GM19025 (cell line): ENCODE measurements around the gene PTEN.

ENCODE experiments used
- ATAC-seq: cut with Tn5 transposase; IDR thresholded peaks from one replicate; pipeline ENCODE4 v1.9.1; 2021; ENCODE audit warnings: mild to moderate bottlenecking, low read depth, moderate library complexity; ENCODE audit not compliant: unreplicated experiment

The PTEN gene

DNA sequence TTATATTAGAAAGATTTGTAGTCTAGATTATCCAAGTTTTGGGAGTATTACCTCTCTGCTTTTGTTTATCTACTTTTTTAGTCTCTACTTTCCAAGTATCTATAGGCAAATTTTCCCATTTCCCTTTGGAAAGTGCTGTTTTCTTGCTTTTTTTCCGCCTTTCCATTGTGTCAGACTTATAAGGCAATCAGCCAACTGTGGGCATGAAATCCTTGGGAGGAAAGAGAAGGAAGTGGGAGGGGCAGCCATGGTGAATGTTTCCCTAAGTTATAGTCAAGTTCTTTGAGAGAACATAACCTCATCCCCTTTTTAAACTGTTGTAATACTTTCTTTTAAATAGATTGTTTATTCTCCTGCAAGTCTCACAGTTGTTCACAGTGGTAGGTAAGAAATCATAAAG is 52.6 kb downstream of the PTEN start:
- ATAC-seq = no peak

DNA sequence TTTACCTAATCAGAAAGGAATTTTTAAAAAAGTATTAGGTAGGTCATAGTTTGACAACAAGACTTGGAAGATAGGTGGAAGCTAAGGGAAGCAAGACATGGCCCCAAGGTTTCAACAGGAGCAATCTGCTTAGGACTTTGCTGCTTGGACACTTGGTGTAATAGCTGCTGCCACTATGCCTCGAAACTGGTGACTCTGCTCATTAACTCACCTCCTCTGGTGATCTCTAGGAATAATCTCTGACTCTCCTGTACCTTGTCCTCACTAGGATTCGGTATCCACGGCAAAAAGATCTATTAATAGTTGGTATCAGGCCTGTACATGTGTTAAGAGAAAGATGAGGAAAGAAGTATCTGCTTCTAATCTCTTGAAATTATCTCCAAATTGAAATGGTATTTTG is 53.1 kb downstream of the PTEN start:
- no peak for ATAC-seq

DNA sequence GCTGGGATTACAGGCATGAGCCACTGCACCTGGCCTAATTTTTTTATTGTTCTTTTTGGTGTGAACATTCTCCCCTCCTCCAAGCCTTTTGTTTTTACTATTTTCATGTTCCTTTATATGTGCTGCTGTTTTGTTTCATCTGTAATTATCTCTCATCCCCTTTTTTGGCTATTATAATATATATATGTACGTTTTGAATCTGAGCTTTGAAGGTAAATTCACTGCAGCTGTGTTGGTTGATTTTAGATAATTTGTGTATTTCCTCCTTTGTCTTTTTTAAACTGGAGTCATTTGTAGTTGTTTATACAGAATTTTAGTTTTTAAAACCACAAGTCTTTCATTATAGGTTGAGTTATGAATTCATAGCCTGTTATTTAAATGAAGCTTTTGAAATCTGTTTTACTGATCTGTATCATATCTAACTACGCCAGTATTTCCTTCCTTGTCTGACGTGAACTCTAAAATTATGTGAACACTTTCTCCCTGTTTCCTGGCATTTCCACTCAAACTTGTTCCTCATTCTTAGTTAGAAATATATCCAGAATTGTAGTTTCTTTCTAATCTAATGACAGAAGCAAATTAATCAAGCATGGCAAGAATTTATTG is 54.9 kb downstream of the PTEN start:
- no peak for ATAC-seq

DNA sequence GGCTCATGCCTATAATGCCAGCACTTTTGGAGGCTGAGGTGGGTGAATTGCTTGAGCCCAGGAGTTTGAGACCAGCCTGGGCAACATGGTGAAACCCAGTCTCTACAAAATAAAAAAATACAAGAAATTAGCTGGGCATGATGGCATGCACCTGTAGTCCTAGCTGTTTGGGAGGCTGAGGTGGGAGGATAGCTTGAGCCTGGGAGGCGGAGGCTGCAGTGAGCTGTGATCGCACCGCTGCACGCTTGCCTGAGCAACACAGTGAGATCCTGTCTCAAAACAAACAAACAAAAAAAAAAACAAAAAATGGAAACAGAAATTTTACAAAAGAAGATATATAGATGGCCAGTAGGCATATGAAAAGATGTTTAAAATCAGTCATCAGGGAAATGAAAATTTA is 57.1 kb downstream of the PTEN start:
- no peak for ATAC-seq

DNA sequence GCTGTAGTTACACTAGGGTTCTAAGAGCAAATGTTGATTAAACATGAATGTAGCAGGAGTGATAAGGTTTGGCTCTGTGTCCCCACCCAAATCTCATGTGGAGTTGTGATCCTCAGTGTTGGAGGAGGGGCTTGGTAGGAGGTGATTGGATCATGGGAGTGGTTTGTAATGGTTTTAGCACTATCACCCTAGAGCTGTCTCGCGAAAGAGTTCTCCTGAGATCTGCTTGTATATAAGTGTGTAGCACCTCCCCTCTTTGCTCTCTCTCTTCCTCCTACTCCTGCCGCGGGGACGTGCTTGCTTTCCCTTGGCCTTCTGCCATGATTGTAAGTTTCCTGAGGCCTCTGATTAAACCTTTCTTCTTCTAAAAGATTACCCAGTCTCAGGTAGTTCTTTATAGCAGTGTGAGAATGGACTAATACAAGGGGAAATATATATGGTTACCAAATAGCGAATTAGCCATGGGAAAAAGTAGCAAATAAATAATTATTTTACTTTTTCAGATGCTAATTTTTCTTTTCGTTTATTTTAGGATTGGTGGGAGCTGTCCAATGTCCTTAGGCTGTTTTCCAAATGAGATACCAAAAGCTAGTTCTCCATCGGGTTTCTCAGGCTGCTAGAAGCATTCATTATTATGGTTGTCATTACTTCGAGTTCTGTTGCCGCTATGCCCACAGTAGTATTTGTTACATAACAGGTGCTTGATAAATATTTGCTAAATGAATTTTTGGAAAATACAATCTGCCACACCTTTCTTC is 58.7 kb downstream of the PTEN start:
- no peak for ATAC-seq

DNA sequence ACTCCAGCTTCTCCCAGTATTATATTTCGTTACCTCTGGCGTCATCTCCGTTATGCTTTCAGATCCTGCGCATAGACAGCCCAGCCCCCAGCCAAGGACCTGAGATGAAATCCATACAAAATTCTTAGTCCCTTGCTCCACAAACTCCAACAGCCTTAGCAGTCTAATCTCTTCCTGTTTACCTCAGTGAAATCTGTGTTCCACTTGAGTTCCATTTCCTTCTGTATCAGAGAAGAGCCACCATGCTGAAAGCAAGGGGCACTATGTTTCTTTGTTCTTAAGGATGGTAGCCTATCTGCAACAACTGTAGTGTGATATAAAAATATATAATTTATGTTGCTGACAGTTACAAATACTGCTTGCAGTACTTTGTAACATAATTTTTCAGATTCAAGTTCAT is 59.8 kb downstream of the PTEN start:
- no peak for ATAC-seq

DNA sequence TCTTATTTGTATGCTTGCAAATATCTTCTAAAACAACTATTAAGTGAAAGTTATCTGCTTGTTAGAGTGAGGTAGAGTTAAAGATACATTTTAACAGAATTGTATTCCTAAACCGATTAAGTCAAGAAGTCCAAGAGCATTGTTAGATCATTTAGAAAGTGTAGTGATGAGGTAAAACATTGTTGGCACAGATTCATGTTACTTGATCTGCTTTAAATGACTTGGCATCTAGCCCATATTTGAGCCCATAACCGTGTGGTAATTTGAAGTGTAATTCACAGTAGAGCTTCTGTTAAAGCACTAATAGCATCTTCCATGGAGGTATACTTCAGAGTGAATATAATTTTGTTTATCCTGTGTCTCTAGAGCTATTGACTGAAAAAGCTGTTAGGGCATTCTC is 62.1 kb downstream of the PTEN start:
- ATAC-seq = no peak

DNA sequence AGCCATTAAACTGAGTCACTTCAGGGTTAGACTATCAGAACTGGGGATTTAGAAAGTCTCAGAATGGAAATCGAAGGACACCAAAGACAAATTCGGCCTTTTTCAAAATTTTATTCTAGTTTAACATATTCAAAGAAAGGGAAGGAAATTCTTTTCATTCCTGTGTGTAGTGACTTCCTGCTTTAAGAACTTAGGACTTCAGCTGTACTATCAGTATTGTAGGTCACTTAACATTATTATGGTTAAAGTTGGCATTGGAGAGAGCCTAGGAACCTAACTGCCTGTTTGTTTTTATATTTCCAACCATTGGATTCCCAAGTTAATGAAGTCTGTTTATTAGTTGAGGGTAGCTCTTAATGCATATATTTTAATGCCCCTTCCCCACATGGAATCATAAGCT is 63.7 kb downstream of the PTEN start:
- no peak for ATAC-seq

DNA sequence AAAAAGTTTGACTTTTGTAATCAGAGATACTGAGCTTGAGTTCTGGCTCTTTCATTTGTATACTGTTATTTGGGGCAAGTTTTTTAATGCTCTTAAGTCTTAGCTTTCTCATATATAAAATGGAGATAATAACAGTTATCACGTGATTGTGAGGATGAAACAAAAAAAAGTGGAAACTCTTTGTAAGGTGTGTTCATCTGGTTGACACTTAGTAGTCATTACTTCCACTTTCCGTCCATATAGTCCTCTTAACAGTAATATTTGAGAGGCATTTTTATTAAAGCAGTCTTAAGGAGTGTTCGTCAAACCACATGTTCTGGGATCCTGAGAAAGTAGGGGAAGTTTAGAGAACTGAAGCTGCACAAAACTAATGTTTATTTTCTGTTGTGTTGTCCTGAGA is 65.6 kb downstream of the PTEN start:
- no peak for ATAC-seq

DNA sequence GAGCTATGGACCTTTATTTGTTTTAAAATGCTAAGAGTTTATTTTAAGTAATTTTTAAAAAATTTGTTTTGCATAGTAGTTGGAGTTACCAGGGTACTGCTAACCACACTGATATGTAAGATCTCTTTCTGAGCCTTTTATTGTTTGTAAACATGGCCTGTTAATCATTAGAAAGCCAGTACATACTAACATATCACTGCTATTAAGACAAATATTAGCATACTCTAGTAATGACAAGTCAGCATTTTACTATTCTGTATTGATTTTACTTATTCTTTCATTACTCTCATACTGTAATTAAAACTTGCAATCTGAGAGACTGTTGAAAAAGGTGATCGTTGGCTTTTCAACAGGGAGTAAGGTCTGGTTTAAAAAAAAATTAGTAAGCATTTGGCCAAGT is 66.7 kb downstream of the PTEN start:
- no peak for ATAC-seq

DNA sequence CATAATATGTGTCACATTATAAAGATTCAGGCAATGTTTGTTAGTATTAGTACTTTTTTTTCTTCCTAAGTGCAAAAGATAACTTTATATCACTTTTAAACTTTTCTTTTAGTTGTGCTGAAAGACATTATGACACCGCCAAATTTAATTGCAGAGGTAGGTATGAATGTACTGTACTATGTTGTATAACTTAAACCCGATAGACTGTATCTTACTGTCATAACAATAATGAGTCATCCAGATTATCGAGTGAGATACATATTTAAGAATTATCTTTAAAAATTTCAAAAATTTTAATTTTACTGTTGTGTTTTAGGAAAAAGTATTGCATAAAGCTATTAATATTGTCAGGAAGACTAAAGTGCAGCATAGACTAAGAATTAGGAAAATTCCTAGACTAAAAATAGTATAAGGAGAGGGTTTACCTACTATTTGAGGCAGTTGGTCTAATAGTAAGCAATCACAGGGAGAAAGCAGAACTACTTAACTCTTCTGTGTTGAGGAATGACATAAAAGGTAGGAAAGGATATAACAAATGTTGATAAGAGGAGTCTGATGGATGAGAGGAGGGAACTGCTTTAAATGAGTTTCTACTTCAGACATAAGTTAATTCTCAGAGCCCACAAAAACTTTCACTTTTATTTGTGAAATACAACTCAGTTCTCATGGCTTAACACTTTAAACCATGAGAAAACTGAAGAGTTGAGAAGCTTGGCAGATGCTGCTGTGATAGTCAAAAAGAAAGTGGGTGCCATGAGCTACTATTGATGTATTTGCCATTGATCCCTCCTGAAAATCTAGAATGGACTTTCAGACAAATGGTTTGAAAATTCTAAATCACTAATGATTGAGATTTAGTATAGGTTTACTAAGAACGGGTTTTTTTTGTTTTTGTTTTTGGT is 67.8 kb downstream of the PTEN start:
- ATAC-seq = no peak

DNA sequence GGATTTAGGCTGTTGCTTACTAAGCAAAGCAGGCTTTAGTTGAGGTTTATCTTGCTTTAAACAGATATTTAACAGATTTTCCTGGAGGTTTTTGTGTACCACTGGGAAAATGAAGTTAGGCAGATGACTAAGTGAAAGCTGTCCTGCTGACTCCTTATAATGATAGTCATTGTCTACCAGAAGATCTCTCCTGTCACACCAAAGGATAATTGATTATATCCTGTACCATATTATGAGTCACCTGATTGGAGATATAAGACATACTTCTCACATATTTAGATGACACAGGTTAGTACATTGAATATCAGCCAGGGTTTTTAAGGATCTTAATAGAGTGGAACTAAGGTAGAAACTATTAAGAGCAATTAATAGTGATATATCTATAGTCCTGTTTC is 68.4 kb downstream of the PTEN start:
- ATAC-seq = no peak

DNA sequence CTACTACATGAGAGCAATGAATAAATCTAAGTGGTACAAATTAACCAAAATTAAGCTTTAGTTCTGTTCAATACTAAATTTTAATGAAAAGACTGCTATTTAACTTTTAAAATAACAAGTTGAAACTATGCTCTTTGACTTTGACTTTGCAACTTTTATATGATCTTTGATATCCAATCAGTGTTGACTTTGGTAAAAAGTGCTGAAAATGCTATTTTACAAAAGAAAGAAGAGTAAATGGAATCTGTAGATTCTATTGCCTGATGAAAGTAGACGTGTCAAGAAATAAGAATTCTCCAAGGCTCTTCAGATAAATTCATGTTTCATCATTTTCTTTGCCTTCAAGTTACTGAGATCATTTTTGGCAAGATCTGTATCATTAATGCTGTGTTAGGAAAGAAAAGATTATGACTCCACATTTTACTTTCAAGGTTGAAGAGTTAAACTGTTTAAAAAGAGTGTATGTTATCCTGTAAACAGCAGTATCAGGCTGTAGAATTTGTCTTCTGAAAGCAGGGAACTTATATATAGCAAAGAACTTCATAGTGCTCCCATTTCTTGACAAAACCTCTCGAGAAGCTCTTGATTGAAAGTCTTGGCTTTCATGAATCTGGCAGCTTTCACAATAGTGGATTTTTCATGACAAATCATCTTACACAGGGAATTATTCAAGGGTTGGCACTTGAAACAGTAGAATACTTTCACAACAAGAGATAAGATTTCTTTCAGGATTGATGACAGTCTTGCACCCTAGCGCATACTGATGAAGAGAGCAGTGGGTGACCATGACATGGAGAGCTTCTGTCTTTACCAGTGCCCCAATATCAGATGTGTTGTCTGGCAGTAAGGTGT is 72.1 kb downstream of the PTEN start:
- ATAC-seq = no peak

DNA sequence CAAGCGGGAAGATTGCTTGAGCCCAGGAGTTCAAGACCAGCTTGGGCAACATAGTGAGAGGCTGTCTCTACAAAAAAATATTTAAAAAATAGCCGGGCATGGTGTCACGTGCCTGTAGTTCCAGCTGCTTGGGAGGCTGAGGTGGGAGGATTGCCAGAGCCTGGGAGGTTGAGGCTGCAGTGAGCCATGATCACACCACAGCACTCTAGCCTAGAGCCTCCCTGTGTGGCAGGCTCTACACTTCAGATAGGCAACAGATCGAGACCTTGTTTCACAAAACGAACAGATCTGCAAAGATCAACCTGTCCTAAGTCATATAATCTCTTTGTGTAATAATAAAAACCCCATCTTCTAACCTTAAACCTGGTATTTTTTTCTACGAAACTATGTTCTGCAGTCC is 76.8 kb downstream of the PTEN start:
- ATAC-seq = no peak

DNA sequence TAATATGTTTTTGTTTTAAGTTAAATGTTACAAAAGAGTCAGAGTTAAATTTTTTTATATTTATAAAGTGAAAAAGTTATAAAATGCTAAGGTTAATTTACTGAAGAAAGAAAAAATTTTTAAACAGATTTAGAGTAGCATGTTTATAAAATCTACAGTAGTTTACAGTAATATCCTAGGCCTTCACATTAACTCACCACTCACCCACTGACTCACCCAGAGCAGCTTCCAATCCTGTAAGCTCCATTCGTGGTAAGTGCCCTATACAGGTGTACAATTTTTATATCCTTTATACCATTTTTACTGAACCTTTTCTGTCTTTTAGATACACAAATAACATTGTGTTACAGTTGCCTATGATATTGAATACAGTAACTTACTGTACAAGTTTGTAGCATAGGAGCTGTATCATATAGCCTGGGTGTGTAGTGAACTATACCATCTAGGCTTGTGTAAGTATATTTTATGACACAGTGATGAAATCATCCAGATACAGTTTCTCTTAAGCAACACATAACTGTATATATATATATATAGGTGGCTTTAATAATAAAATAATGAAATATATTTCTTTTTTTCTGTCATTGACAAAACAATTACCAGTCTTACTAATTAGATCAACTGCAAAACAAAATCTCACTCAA is 79.6 kb downstream of the PTEN start:
- no peak for ATAC-seq

DNA sequence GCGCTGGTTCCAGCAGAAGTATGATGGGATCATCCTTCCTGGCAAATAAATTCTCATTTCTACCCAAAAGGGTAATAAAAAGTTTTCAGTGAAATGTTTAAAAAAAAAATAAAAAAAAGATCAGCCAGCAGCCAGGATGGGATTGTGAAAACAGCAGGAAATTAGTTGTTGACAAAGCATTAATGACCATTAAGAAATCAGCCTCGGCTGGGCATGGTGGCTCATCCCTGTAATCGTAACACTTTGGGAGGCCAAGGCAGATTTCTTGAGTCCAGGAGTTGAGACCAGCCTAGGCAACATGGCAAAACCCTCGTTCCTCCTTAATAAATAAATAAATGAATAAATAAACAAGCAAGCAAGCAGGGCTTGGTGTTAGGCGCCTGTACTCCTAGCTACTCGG is 82.6 kb downstream of the PTEN start:
- ATAC-seq = no peak

DNA sequence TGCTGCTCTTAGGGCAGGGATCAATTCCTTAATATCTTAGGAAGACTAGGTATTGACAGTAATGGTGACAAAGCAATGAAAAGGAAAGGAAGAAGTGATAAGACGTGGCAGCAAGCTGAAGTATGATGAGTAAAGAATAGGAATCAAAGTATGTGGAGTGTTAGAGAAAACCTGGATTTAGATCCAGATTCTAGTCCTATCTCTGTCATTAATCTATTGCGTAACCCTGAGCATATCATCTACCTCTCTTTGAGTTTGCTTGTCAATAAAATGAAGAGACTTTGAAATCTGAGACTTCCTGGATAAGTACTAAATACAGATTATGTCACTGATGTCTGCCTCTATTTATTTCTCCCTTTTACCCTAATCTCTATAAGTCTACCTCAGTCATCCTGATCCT is 89.2 kb downstream of the PTEN start:
- no peak for ATAC-seq

DNA sequence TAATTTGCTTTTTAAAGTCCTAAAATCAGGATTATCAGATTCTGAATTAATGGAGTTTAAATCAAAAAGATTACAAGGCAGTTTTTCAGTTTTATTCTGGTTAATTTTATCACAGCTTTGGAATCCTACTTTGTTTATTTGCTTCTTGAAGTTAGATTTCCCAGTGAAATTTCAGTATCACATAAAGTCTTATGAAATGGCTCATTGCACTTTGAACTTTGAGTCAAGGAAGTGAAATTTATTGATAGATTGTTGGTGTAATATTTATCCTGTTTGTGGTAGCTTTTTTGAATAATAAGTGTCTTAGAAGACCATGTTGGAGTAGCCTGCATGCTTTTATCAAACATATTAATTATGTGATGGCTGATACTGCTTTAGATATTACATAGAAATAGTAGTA is 92.6 kb downstream of the PTEN start:
- ATAC-seq = no peak

DNA sequence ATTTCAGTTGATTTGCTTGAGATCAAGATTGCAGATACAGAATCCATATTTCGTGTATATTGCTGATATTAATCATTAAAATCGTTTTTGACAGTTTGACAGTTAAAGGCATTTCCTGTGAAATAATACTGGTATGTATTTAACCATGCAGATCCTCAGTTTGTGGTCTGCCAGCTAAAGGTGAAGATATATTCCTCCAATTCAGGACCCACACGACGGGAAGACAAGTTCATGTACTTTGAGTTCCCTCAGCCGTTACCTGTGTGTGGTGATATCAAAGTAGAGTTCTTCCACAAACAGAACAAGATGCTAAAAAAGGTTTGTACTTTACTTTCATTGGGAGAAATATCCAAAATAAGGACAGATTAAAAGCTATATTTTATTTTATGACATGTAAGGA is 94.3 kb downstream of the PTEN start:
- no peak for ATAC-seq

DNA sequence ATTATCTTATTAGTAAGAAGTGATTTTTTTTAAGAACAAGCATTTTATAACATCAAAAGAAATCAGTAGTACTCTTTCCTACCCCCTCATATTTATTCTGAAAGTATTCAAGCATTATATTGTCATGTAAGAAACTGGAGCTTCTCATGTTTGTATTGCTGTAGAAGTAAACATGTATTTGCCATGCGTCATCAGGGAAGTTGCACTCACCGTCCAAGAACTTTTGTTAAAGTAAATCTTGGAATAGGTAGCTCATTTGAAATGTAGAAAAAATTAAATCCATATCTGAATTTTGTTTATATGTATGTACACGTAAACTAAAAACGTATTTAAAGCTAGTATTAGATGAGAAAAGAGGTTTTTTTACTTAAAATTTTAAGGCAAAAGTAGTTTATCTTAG is 96.8 kb downstream of the PTEN start:
- no peak for ATAC-seq
